SK-N-SH treated with all-trans-retinoic acid at 6 μM for 48 hours (cell line): ENCODE results near the gene MORN4.
"Not testable (repeated sequence)": the region's sequence is repeated elsewhere in the genome, so short reads cannot be mapped to it uniquely, and the experiment has no call there.

Source experiments
- ARNTL ChIP-seq: fragments of 450-650 bp; formaldehyde crosslinking; IDR thresholded peaks from 2 replicates; pipeline ENCODE4 v1.5.0; 2020; ENCODE audit warnings: low read depth, mild to moderate bottlenecking, moderate library complexity, borderline replicate concordance
- BACH2 ChIP-seq: fragments of 250-450 bp; sonication (Bioruptor Pico); IDR thresholded peaks from 2 replicates; pipeline ENCODE4 v1.9.0; 2021; ENCODE audit warnings: mild to moderate bottlenecking, borderline replicate concordance
- CREB5 ChIP-seq: fragments of 250-450 bp; sonication (Bioruptor Pico); IDR thresholded peaks from 2 replicates; pipeline ENCODE4 v1.5.1; 2020; ENCODE audit warnings: low read depth, mild to moderate bottlenecking, moderate library complexity
- CSDC2 ChIP-seq: fragments of 250-450 bp; sonication (Bioruptor Pico); IDR thresholded peaks from 2 replicates; pipeline ENCODE4 v1.5.0; 2020; ENCODE audit warnings: mild to moderate bottlenecking, moderate library complexity
- PATZ1 ChIP-seq: fragments of 250-450 bp; sonication (Bioruptor Pico); IDR thresholded peaks from 2 replicates; pipeline ENCODE4 v1.8.0; 2020; ENCODE audit warnings: mild to moderate bottlenecking, moderate library complexity, borderline replicate concordance
- RARB ChIP-seq: fragments of 250-450 bp; sonication (Bioruptor Pico); IDR thresholded peaks from 2 replicates; pipeline ENCODE4 v1.8.0; 2021; ENCODE audit warnings: mild to moderate bottlenecking, moderate library complexity
- SNAI2 ChIP-seq: fragments of 250-450 bp; sonication (Bioruptor Pico); IDR thresholded peaks from 2 replicates; pipeline ENCODE4 v1.5.0; 2020; ENCODE audit warnings: mild to moderate bottlenecking, moderate library complexity
- TSHZ2 ChIP-seq: fragments of 250-450 bp; sonication (Bioruptor Pico); IDR thresholded peaks from 2 replicates; pipeline ENCODE4 v1.5.0; 2020; ENCODE audit warnings: mild to moderate bottlenecking, moderate library complexity
- ZC3H10 ChIP-seq: fragments of 250-450 bp; sonication (Bioruptor Pico); IDR thresholded peaks from 2 replicates; pipeline ENCODE4 v1.5.1; 2021; ENCODE audit warnings: mild to moderate bottlenecking, moderate library complexity
- ZNF70 ChIP-seq: fragments of 450-650 bp; formaldehyde crosslinking; IDR thresholded peaks from 2 replicates; pipeline ENCODE4 v1.5.0; 2020; ENCODE audit warnings: mild to moderate bottlenecking, moderate library complexity

GRCh38 chr10:97642471-97643159 is 9.3 kb upstream of the MORN4 start:
- TF ChIP-seq ARNTL; TSHZ2 (CRISPR knock-in tag); CSDC2 (CRISPR knock-in tag); RARB; CREB5; ZC3H10 (CRISPR knock-in tag); SNAI2 (CRISPR knock-in tag); PATZ1 (CRISPR knock-in tag); BACH2; ZNF70 (CRISPR knock-in tag): not testable (repeated sequence)
